SH-SY5Y (cell line): Measurements from ENCODE around the gene CRYBG3.

Source experiments
- GATA2 ChIP-seq: IDR thresholded peaks from 2 replicates; pipeline ENCODE4 v1.6.1; 2011; ENCODE audit warnings: mild to moderate bottlenecking, low read depth, low read length
- GATA3 ChIP-seq: IDR thresholded peaks from 2 replicates; pipeline ENCODE4 v1.6.1; 2011; ENCODE audit warnings: low read depth, mild to moderate bottlenecking, low read length, moderate library complexity

GRCh38 chr3:97960993-97961766 is 139.4 kb downstream of the CRYBG3 start:
- TF ChIP-seq GATA2, result no peak
- TF ChIP-seq GATA3, result no peak
